Fibroblast of lung (primary cell): ENCODE measurements around the gene SH3D19. TPM values are rescaled to one million over a fixed set of nuclear protein-coding genes. Genes with fewer than 3 reads are reported as not detected.

Experiments
- DNase-seq, 2 donors: peaks; one replicate each; pipeline versions ENCODE4 v3.0.0 to v3.0.0-alpha.2; 2010; ENCODE audit warnings: low read depth in 2 of 2
- H2AFZ ChIP-seq: 2 replicates; pipeline ENCODE4 v1.5.1; 2012; ENCODE audit warnings: low read length, control low read depth, inconsistent platforms
- H3K27ac ChIP-seq: 2 replicates; pipeline ENCODE4 v1.5.1; 2011; ENCODE audit warnings: low read length, control low read depth; ENCODE audit not compliant: insufficient read depth
- H3K27me3 ChIP-seq: 2 replicates; pipeline ENCODE4 v1.5.1; 2011; ENCODE audit warnings: mild to moderate bottlenecking, low read length; ENCODE audit not compliant: control insufficient read depth, insufficient read depth
- H3K36me3 ChIP-seq: 2 replicates; pipeline ENCODE4 v1.5.1; 2011; ENCODE audit warnings: low read length; ENCODE audit not compliant: control insufficient read depth, insufficient read depth
- H3K4me1 ChIP-seq: 2 replicates; pipeline ENCODE4 v1.5.1; 2011; ENCODE audit warnings: low read length; ENCODE audit not compliant: control insufficient read depth, insufficient read depth; ENCODE audit errors: extremely low read depth
- H3K4me2 ChIP-seq: 2 replicates; pipeline ENCODE4 v1.5.1; 2011; ENCODE audit warnings: low read length, control low read depth; ENCODE audit not compliant: insufficient read depth; ENCODE audit errors: extremely low read depth
- H3K4me3 ChIP-seq, 4 experiments: fragments of 200-600 bp in 1 of 4; sonication (generic) in 1 of 4; replicated peaks in 1 of 4; 2 replicates each; pipeline ENCODE4 v1.5.1; 2011 to 2016; ENCODE audit warnings: low read length in 4 of 4, low read depth in 3 of 4, mild to moderate bottlenecking in 3 of 4, control low read depth in 2 of 4, inconsistent platforms in 1 of 4, mixed read lengths in 1 of 4; ENCODE audit not compliant: insufficient read depth in 1 of 4; ENCODE audit errors: control extremely low read depth in 1 of 4
- H3K79me2 ChIP-seq: 2 replicates; pipeline ENCODE4 v1.5.1; 2012; ENCODE audit warnings: mild to moderate bottlenecking, low read length, inconsistent platforms; ENCODE audit not compliant: control insufficient read depth, insufficient read depth
- H3K9ac ChIP-seq: 2 replicates; pipeline ENCODE4 v1.5.1; 2011; ENCODE audit warnings: mild to moderate bottlenecking, low read length, control low read depth; ENCODE audit not compliant: insufficient read depth
- H3K9me3 ChIP-seq: 2 replicates; pipeline ENCODE4 v1.5.1; 2012; ENCODE audit warnings: low read depth, low read length; ENCODE audit not compliant: control insufficient read depth, insufficient read depth
- H4K20me1 ChIP-seq: 2 replicates; pipeline ENCODE4 v1.5.1; 2011; ENCODE audit warnings: low read length; ENCODE audit not compliant: control insufficient read depth, insufficient read depth; ENCODE audit errors: extremely low read depth
- EZH2 ChIP-seq: IDR thresholded peaks from 2 replicates; pipeline ENCODE4 v1.5.1; 2012; ENCODE audit warnings: low read length, control low read depth, mild to moderate bottlenecking; ENCODE audit errors: missing control alignments
- polyA plus RNA-seq, 2 donors: library from polyadenylated mRNA; depleted of rRNA in 1 of 2; stranded (reverse) in 1 of 2; unstranded in 1 of 2; fragments of >200 nt; gene quantifications; 2 replicates each; pipeline ENCODE4 v1.2.1, GENCODE V29; 2011 to 2012; ENCODE audit warnings: missing spikeins in 1 of 2
- total RNA-seq: library from RNA; depleted of rRNA; stranded (reverse); fragments of >200 nt; gene quantifications from 2 replicates; pipeline ENCODE4 v1.2.1, GENCODE V29; 2014
- TF ChIP-seq, protein P1 (sequence below), 2 donors: IDR thresholded peaks in 1 of 2; conservative IDR thresholded peaks in 1 of 2; 1 replicate in 1 of 2; 2 replicates in 1 of 2; pipeline ENCODE4 v1.5.1; 2011 to 2012; ENCODE audit warnings: low read length in 2 of 2, control low read depth in 1 of 2, inconsistent platforms in 1 of 2, low read depth in 1 of 2, mild to moderate bottlenecking in 1 of 2

The SH3D19 gene
- total and polyA plus RNA-seq, 2 donors (not counting 1 experiment from before 2014, with no cell fraction given): 31.4 to 41.3 TPM

DNA sequence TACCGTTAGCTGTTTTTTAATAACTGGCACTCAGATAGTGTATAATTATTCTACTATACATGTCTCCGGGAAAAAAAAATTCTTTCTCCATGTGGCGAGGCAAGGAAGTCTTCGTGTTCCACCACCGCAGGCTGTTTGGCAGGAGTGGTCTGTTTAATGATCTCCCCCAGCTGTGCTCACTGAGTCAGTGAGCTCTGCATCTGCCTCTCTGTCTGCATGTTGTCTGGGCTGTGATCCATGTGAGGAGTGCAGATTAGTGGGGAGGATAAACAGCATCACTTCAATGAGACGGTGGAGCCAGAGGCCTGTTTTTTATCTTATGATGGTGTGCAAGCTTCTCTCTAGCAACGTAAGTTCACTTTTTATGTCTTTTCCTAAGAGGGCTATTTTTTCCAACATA lies 156.2 kb downstream of the SH3D19 start:
- no peaks in the 10 kb centered on the region for H4K20me1 ChIP-seq
- peak overlapping the region; percentile 60 for H3K4me2 ChIP-seq
- no peak for TF ChIP-seq EZH2
- TF ChIP-seq, protein P1, sequence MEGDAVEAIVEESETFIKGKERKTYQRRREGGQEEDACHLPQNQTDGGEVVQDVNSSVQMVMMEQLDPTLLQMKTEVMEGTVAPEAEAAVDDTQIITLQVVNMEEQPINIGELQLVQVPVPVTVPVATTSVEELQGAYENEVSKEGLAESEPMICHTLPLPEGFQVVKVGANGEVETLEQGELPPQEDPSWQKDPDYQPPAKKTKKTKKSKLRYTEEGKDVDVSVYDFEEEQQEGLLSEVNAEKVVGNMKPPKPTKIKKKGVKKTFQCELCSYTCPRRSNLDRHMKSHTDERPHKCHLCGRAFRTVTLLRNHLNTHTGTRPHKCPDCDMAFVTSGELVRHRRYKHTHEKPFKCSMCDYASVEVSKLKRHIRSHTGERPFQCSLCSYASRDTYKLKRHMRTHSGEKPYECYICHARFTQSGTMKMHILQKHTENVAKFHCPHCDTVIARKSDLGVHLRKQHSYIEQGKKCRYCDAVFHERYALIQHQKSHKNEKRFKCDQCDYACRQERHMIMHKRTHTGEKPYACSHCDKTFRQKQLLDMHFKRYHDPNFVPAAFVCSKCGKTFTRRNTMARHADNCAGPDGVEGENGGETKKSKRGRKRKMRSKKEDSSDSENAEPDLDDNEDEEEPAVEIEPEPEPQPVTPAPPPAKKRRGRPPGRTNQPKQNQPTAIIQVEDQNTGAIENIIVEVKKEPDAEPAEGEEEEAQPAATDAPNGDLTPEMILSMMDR (conservative IDR thresholded peaks at IDR 0.05 in 1 of 2, IDR thresholded peaks at IDR 0.05 in 1 of 2; ENCODE audit: low read depth in 1 of 2, low read length in 2 of 2): no peak
- H3K9ac ChIP-seq: no peak overlapping the region
- DNase-seq: peak; percentile 98 to 99
- H3K9me3 ChIP-seq: no peaks in the 10 kb centered on the region
- peak overlapping the region; percentile 42 for H3K27ac ChIP-seq
- H3K4me3 ChIP-seq: peak overlapping the region in 2 of 4 experiments; percentile 16 to 20
- H2AFZ ChIP-seq: no peak overlapping the region
- no peaks in the 10 kb centered on the region for H3K36me3 ChIP-seq
- H3K79me2 ChIP-seq: no peaks in the 10 kb centered on the region
- no peaks in the 10 kb centered on the region for H3K27me3 ChIP-seq
- peaks cover 13% of the 10 kb centered on the region for H3K4me1 ChIP-seq

DNA sequence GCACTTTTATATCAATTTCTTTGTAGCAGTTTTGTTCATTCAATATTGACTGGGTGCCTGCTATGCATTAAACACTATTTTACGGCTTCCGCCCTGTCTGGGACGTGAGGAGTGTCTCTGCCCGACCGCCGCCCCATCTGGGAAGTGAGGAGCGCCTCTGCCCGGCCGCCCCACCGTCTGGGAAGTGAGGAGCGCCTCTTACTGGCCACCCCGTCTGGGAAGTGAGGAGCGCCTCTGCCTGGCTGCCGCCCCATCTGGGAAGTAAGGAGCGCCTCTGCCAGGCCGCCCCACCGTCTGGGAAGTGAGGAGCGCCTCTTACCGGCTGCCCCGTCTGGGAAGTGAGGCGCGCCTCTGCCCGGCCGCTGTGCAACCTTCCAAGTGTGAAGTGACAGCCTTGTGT lies 157.8 kb downstream of the SH3D19 start:
- H2AFZ ChIP-seq: no peak overlapping the region
- no peaks in the 10 kb centered on the region for H3K36me3 ChIP-seq
- H3K27me3 ChIP-seq: no peaks in the 10 kb centered on the region
- H3K27ac ChIP-seq: no peak overlapping the region
- DNase-seq: no peak
- H3K4me2 ChIP-seq: no peak overlapping the region
- peaks cover 13% of the 10 kb centered on the region for H3K4me1 ChIP-seq
- no peak overlapping the region for H3K9ac ChIP-seq
- TF ChIP-seq EZH2: no peak
- TF ChIP-seq, protein P1 (conservative IDR thresholded peaks at IDR 0.05 in 1 of 2, IDR thresholded peaks at IDR 0.05 in 1 of 2; ENCODE audit: low read depth in 1 of 2, low read length in 2 of 2): no peak
- no peaks in the 10 kb centered on the region for H3K79me2 ChIP-seq
- H3K4me3 ChIP-seq: no peak overlapping the region
- no peaks in the 10 kb centered on the region for H4K20me1 ChIP-seq
- H3K9me3 ChIP-seq: no peaks in the 10 kb centered on the region

DNA sequence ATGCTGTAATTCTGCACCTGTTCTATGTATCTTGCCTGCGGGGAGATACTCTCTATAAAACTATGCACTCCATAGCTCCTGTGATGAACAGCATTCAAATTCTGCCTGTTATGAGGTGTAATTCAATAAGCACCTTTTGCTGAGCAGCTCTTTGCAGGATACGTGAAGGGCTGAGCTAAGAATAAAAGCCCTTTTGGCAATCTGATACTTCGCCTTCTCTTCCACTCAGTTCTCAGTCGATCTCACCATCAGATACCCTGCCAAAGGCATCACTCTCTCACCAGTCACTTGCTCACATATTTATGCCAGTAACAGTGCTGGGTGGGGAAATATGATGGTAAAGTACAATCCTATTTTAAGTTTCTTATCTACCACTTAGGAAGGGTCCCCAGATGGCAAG lies 158.8 kb downstream of the SH3D19 start:
- TF ChIP-seq EZH2: no peak
- TF ChIP-seq, protein P1 (conservative IDR thresholded peaks at IDR 0.05 in 1 of 2, IDR thresholded peaks at IDR 0.05 in 1 of 2; ENCODE audit: low read depth in 1 of 2, low read length in 2 of 2): no peak
- H3K27me3 ChIP-seq: no peaks in the 10 kb centered on the region
- H3K9me3 ChIP-seq: no peaks in the 10 kb centered on the region
- no peaks in the 10 kb centered on the region for H4K20me1 ChIP-seq
- peaks cover 13% of the 10 kb centered on the region for H3K4me1 ChIP-seq
- H3K79me2 ChIP-seq: no peaks in the 10 kb centered on the region
- H3K4me3 ChIP-seq: no peak overlapping the region
- no peak overlapping the region for H3K27ac ChIP-seq
- no peaks in the 10 kb centered on the region for H3K36me3 ChIP-seq
- DNase-seq: peak in 1 of 2 donors; percentile 40
- no peak overlapping the region for H3K9ac ChIP-seq
- no peak overlapping the region for H2AFZ ChIP-seq
- H3K4me2 ChIP-seq: peak overlapping the region; percentile 55
